Panc1 (cell line): Measurements from ENCODE around the gene CAVIN1. TPM values are rescaled to one million over a fixed set of nuclear protein-coding genes. Genes with fewer than 3 reads are reported as not detected.
"Not testable (repeated sequence)": the region's sequence is repeated elsewhere in the genome, so short reads cannot be mapped to it uniquely, and the experiment has no call there.

Source experiments
- ATAC-seq: fragments of 200-7000 bp; cut with Tn5 transposase; 2 replicates; pipeline ENCODE4 v1.9.1; 2020; ENCODE audit warnings: mild to moderate bottlenecking, moderate library complexity
- BruUV-seq: library from RNA; stranded (reverse); fragments of 400-500 nt; replicated peaks from 2 replicates; lab custom pipeline; 2021; lab: Mats Ljungman, UMichigan
- CTCF ChIA-PET: fragments of 300-600 bp; sonication (Branson Sonifier 250); formaldehyde crosslinking; loops from one replicate; lab custom pipeline; 2022; ENCODE audit warnings: antibody characterized with exemption; lab: Charles Lee
- POLR2A ChIA-PET: fragments of 300-600 bp; sonication (Branson Sonifier 250); formaldehyde crosslinking; loops from one replicate; lab custom pipeline; 2022; ENCODE audit warnings: antibody characterized with exemption; lab: Charles Lee
- DNase-seq: peaks from one replicate; pipeline ENCODE4 v3.0.0-alpha.2; 2010; ENCODE audit warnings: low read depth, low spot score
- H3K27ac ChIP-seq: 2 replicates; pipeline ENCODE4 v1.5.1; 2011; ENCODE audit warnings: mild to moderate bottlenecking, low read length, inconsistent platforms
- H3K27me3 ChIP-seq: fragments of 200-500 bp; sonication (Bioruptor generic); 2 replicates; pipeline ENCODE4 v1.6.0; 2014; ENCODE audit warnings: low read length, inconsistent platforms; ENCODE audit not compliant: control insufficient read depth, insufficient read depth
- H3K36me3 ChIP-seq: fragments of 200-500 bp; sonication (Bioruptor generic); 2 replicates; pipeline ENCODE4 v1.5.1; 2014; ENCODE audit warnings: inconsistent platforms, mild to moderate bottlenecking, low read length, moderate library complexity; ENCODE audit not compliant: control insufficient read depth, insufficient read depth
- H3K4me1 ChIP-seq: 2 replicates; pipeline ENCODE4 v1.5.1; 2011; ENCODE audit warnings: inconsistent platforms, mild to moderate bottlenecking, low read length, moderate library complexity; ENCODE audit not compliant: control insufficient read depth, insufficient read depth
- H3K4me3 ChIP-seq, 2 experiments: 2 replicates each; pipeline ENCODE4 v1.5.1; 2011 to 2012; ENCODE audit warnings: low read depth in 2 of 2, low read length in 2 of 2, mild to moderate bottlenecking in 2 of 2, inconsistent platforms in 1 of 2, moderate library complexity in 1 of 2
- H3K9me3 ChIP-seq: fragments of 200-500 bp; sonication (Bioruptor generic); 2 replicates; pipeline ENCODE4 v1.5.1; 2014; ENCODE audit warnings: low read depth, mild to moderate bottlenecking, inconsistent platforms, low read length, moderate library complexity; ENCODE audit not compliant: control insufficient read depth, insufficient read depth
- CTCF ChIP-seq: fragments of 450-650 bp; IDR thresholded peaks from 2 replicates; pipeline ENCODE4 v1.5.1; 2017; ENCODE audit warnings: mild to moderate bottlenecking
- POLR2AphosphoS5 ChIP-seq: IDR thresholded peaks from 2 replicates; pipeline ENCODE4 v1.6.1; 2012; ENCODE audit warnings: mild to moderate bottlenecking, low read depth, low read length, moderate library complexity
- SIN3A ChIP-seq: IDR thresholded peaks from 2 replicates; pipeline ENCODE4 v1.6.1; 2012; ENCODE audit warnings: low read depth, mild to moderate bottlenecking, low read length, moderate library complexity, borderline replicate concordance; ENCODE audit not compliant: insufficient read depth
- TCF7L2 ChIP-seq: IDR thresholded peaks from 2 replicates; pipeline ENCODE4 v1.6.1; 2011; ENCODE audit warnings: mild to moderate bottlenecking, low read depth, low read length, inconsistent platforms
- in situ Hi-C: cut with HindIII; loops from 2 replicates; pipeline ENCODE4 v1.10.0; 2016; ENCODE audit warnings: low sequenced_read_pairs, low pct_unique_long_range_greater_than_20kb
- intact Hi-C: fragments of 100-400 bp; cut with micrococcal nuclease; formaldehyde crosslinking; loops from one replicate; pipeline ENCODE4 v1.10.0; 2022; ENCODE audit not compliant: unreplicated experiment
- total RNA-seq: library from RNA; stranded (reverse); gene quantifications from one replicate; pipeline ENCODE4 v1.2.1, GENCODE V29; 2021; ENCODE audit not compliant: unreplicated experiment
- TF ChIP-seq, protein P1 (sequence below), 2 experiments: IDR thresholded peaks; 2 replicates each; pipeline ENCODE4 v1.6.1; 2011 to 2012; ENCODE audit warnings: low read depth in 2 of 2, control low read depth in 1 of 2, low read length in 1 of 2, mild to moderate bottlenecking in 1 of 2, moderate library complexity in 1 of 2; ENCODE audit not compliant: insufficient read depth in 1 of 2

Gene CAVIN1
- total RNA-seq, 1 experiment from 2014 or later, result 315 TPM

GRCh38 chr17:42392692-42393415, 30.2 kb downstream of the CAVIN1 start:
- ATAC-seq, result no peak
- DNase-seq, result no peak
- in situ Hi-C loops, result no loop called here
- Histone ChIP-seq H3K27ac (peak overlapping the region; percentile 71), H3K4me1 (peaks cover 14% of the 10 kb centered on the region), H3K4me3 (no peak overlapping the region), H3K36me3 (no peaks in the 10 kb centered on the region; the same call in 1 of the 2 replicates), H3K9me3 (no peaks in the 10 kb centered on the region), H3K27me3 (no peaks in the 10 kb centered on the region)
- no TSS peak for BruUV-seq
- TF ChIP-seq POLR2AphosphoS5 (no peak), TCF7L2 (no peak), SIN3A (no peak), CTCF (no peak)
- TF ChIP-seq, protein P1, sequence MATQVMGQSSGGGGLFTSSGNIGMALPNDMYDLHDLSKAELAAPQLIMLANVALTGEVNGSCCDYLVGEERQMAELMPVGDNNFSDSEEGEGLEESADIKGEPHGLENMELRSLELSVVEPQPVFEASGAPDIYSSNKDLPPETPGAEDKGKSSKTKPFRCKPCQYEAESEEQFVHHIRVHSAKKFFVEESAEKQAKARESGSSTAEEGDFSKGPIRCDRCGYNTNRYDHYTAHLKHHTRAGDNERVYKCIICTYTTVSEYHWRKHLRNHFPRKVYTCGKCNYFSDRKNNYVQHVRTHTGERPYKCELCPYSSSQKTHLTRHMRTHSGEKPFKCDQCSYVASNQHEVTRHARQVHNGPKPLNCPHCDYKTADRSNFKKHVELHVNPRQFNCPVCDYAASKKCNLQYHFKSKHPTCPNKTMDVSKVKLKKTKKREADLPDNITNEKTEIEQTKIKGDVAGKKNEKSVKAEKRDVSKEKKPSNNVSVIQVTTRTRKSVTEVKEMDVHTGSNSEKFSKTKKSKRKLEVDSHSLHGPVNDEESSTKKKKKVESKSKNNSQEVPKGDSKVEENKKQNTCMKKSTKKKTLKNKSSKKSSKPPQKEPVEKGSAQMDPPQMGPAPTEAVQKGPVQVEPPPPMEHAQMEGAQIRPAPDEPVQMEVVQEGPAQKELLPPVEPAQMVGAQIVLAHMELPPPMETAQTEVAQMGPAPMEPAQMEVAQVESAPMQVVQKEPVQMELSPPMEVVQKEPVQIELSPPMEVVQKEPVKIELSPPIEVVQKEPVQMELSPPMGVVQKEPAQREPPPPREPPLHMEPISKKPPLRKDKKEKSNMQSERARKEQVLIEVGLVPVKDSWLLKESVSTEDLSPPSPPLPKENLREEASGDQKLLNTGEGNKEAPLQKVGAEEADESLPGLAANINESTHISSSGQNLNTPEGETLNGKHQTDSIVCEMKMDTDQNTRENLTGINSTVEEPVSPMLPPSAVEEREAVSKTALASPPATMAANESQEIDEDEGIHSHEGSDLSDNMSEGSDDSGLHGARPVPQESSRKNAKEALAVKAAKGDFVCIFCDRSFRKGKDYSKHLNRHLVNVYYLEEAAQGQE (IDR thresholded peaks at IDR 0.05; ENCODE audit: insufficient read depth in 1 of 2, low read depth in 2 of 2, low read length in 1 of 2), result no peak
- POLR2A ChIA-PET, result interaction anchor here (0.6 kb wide), 1 partner anchor 29 kb away, joined by 4 read pairs; no protein-coding TSS in a partner anchor
- CTCF ChIA-PET, result interaction anchor here (0.6 kb wide), 1 partner anchor 78 kb away, joined by 3 read pairs; no protein-coding TSS in a partner anchor
- intact Hi-C loops, result no loop called here

DNA sequence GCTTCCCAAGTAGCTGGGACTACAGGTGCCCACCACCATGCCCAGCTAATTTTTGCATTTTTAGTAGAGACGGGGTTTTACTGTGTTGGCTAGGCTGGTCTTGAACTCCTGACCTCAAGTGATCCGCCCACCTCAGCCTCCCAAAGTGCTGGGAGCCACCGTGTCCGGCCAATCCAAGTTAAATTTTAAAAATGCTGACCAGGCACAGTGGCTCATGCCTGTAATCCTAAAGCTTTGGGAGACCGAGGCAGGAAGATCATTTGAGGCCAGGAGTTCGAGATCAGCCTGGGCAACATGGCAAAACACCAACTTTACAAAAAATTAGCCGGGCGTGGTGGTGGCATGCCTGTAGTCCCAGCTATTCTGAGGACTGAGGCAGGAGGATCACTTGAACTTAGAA, 31.6 kb downstream of the CAVIN1 start:
- H3K27me3 ChIP-seq, in situ Hi-C loops, H3K4me3 ChIP-seq, intact Hi-C loops, H3K9me3 ChIP-seq, H3K36me3 ChIP-seq, ATAC-seq, DNase-seq, BruUV-seq, H3K27ac ChIP-seq: not testable (repeated sequence)
- POLR2A ChIA-PET, result interaction anchor here (0.8 kb wide), 1 partner anchor 9 kb away, joined by 13 read pairs; no protein-coding TSS in a partner anchor
- H3K4me1 ChIP-seq, result peaks cover 14% of the 10 kb centered on the region
- CTCF ChIA-PET, result interaction anchor here (0.6 kb wide), 1 partner anchor 168 kb away, joined by 7 read pairs; no protein-coding TSS in a partner anchor

GRCh38 chr17:42389899-42390298, 33.2 kb downstream of the CAVIN1 start:
- no peak for ATAC-seq
- TF ChIP-seq CTCF (no peak), POLR2AphosphoS5 (no peak), TCF7L2 (no peak), SIN3A (no peak)
- TF ChIP-seq, protein P1 (IDR thresholded peaks at IDR 0.05; ENCODE audit: insufficient read depth in 1 of 2, low read depth in 2 of 2, low read length in 1 of 2), result no peak
- H3K27ac ChIP-seq, result peak overlapping the region; percentile 95
- no peaks in the 10 kb centered on the region for H3K9me3 ChIP-seq
- in situ Hi-C loops, result no loop called here
- CTCF ChIA-PET, result no interaction called here
- intact Hi-C loops, result loop anchor here (10.0 kb wide), 1 partner anchor 65 kb away; no protein-coding TSS in a partner anchor
- peak overlapping the region in 1 of 2 experiments; percentile 14; a peak in 1 of 4 replicates for H3K4me3 ChIP-seq
- H3K27me3 ChIP-seq, result no peaks in the 10 kb centered on the region
- DNase-seq, result no peak
- no peaks in the 10 kb centered on the region; the same call in none of the 2 replicates for H3K36me3 ChIP-seq
- H3K4me1 ChIP-seq, result peaks cover 17% of the 10 kb centered on the region
- BruUV-seq, result no TSS peak
- POLR2A ChIA-PET, result interaction anchor here (1.6 kb wide), 1 partner anchor 8 kb away, joined by 3 read pairs; no protein-coding TSS in a partner anchor
